Immature natural killer cell (primary cell): ENCODE data around the gene MLXIPL. TPM values are rescaled to one million over a fixed set of nuclear protein-coding genes. Genes with fewer than 3 reads are reported as not detected.
A peak's percentile ranks its signal among the peaks of the same experiment; 100 is the strongest.
"Not testable (repeated sequence)": the region's sequence is repeated elsewhere in the genome, so short reads cannot be mapped to it uniquely, and the experiment has no call there.

Source experiments
- DNase-seq, 3 donors: peaks; one replicate each; pipeline ENCODE4 v3.0.0; 2022; ENCODE audit warnings: mixed read lengths in 1 of 3
- H3K27ac Mint-ChIP-seq, 6 donors: one replicate each; pipeline ENCODE4 v1.8.0; 2020; ENCODE audit warnings: mixed read lengths in 6 of 6, mild to moderate bottlenecking in 5 of 6, inconsistent platforms in 4 of 6, moderate library complexity in 3 of 6
- H3K27me3 Mint-ChIP-seq, 3 donors: one replicate each; pipeline ENCODE4 v1.8.0; 2020 to 2021; ENCODE audit warnings: low read depth in 3 of 3, mild to moderate bottlenecking in 3 of 3, mixed read lengths in 3 of 3, moderate library complexity in 3 of 3, inconsistent platforms in 1 of 3
- H3K36me3 Mint-ChIP-seq, 3 donors: one replicate each; pipeline ENCODE4 v1.8.0; 2020; ENCODE audit warnings: mixed read lengths in 3 of 3, inconsistent platforms in 2 of 3, mild to moderate bottlenecking in 2 of 3
- H3K4me1 Mint-ChIP-seq, 2 donors: one replicate each; pipeline ENCODE4 v1.8.0; 2020; ENCODE audit warnings: inconsistent platforms in 2 of 2, mild to moderate bottlenecking in 2 of 2, mixed read lengths in 2 of 2, moderate library complexity in 1 of 2
- H3K4me3 Mint-ChIP-seq, 5 donors: one replicate each; pipeline ENCODE4 v1.8.0; 2020; ENCODE audit warnings: mild to moderate bottlenecking in 5 of 5, mixed read lengths in 5 of 5, inconsistent platforms in 3 of 5, moderate library complexity in 3 of 5
- H3K9me3 Mint-ChIP-seq, 6 donors: one replicate each; pipeline ENCODE4 v1.8.0; 2020; ENCODE audit warnings: mild to moderate bottlenecking in 6 of 6, mixed read lengths in 6 of 6, inconsistent platforms in 4 of 6, moderate library complexity in 3 of 6
- polyA plus RNA-seq, 3 donors: library from polyadenylated mRNA; unstranded; fragments of 300-500 nt; fragmentation: Illumina TruSeq; gene quantifications; one replicate each; pipeline ENCODE4 v1.2.3, GENCODE V29; 2021

The MLXIPL gene
- polyA plus RNA-seq, 3 donors from 2014 or later, result not detected

- peaks cover 12% of the 10 kb centered on the region in 2 donors for H3K4me1 Mint-ChIP-seq
- H3K27ac Mint-ChIP-seq, result no peak overlapping the region
- no peak overlapping the region for H3K4me3 Mint-ChIP-seq
- no peak for DNase-seq
- no peaks in the 10 kb centered on the region for H3K9me3 Mint-ChIP-seq
- peaks cover 3 to 31% (median 11%) of the 10 kb centered on the region in 3 donors for H3K36me3 Mint-ChIP-seq
- H3K27me3 Mint-ChIP-seq, result no peaks in the 10 kb centered on the region
These were observed 51.5 kb downstream of the MLXIPL start for GRCh38 chr7:73572767-73573186.

GRCh38 chr7:73570977-73571376 lies 53.3 kb downstream of the MLXIPL start:
- Mint-ChIP-seq H3K27ac (peak overlapping the region in 1 of 6 donors; percentile 46), H3K4me1 (peaks cover 9% of the 10 kb centered on the region in 2 donors), H3K9me3 (no peaks in the 10 kb centered on the region), H3K36me3 (peaks cover 3 to 31% (median 11%) of the 10 kb centered on the region in 3 donors), H3K27me3 (no peaks in the 10 kb centered on the region), H3K4me3 (no peak overlapping the region)
- DNase-seq, result no peak

- H3K36me3 Mint-ChIP-seq, result peaks cover 3 to 31% (median 11%) of the 10 kb centered on the region in 3 donors
- no peaks in the 10 kb centered on the region for H3K9me3 Mint-ChIP-seq
- no peak overlapping the region for H3K27ac Mint-ChIP-seq
- no peak overlapping the region for H3K4me3 Mint-ChIP-seq
- peaks cover 14% of the 10 kb centered on the region in 2 donors for H3K4me1 Mint-ChIP-seq
- DNase-seq, result no peak
- no peaks in the 10 kb centered on the region for H3K27me3 Mint-ChIP-seq
These were observed 53.8 kb downstream of the MLXIPL start for GRCh38 chr7:73570521-73570920.

- Mint-ChIP-seq H3K4me3 (no peak overlapping the region), H3K4me1 (peaks cover 15 to 16% of the 10 kb centered on the region in 2 donors), H3K27ac (peak overlapping the region in 3 of 6 donors; percentile 33 to 59 (median 46)), H3K9me3 (no peaks in the 10 kb centered on the region), H3K27me3 (no peaks in the 10 kb centered on the region), H3K36me3 (peaks cover 3 to 25% (median 11%) of the 10 kb centered on the region in 3 donors)
- DNase-seq, result no peak
These were observed 55.2 kb downstream of the MLXIPL start for GRCh38 chr7:73569042-73569608.

GRCh38 chr7:73567846-73568685 lies 56.3 kb downstream of the MLXIPL start:
- Mint-ChIP-seq H3K9me3 (no peaks in the 10 kb centered on the region), H3K36me3 (peaks cover 0 to 22% (median 8%) of the 10 kb centered on the region in 3 donors), H3K27ac (peak overlapping the region in 1 of 6 donors; percentile 58), H3K27me3 (no peaks in the 10 kb centered on the region), H3K4me3 (no peak overlapping the region), H3K4me1 (peaks cover 15 to 16% of the 10 kb centered on the region in 2 donors)
- no peak for DNase-seq

- Mint-ChIP-seq H3K27me3 (peaks cover 0 to 2% (median 0%) of the 10 kb centered on the region in 3 donors), H3K27ac (no peak overlapping the region), H3K36me3 (peaks cover 0 to 15% (median 3%) of the 10 kb centered on the region in 3 donors), H3K4me3 (no peak overlapping the region), H3K4me1 (peaks cover 15 to 16% of the 10 kb centered on the region in 2 donors), H3K9me3 (no peaks in the 10 kb centered on the region)
- DNase-seq, result no peak
These were observed 57.2 kb downstream of the MLXIPL start for GRCh38 chr7:73567140-73567539.

- Mint-ChIP-seq H3K27ac (peak overlapping the region; percentile 40 to 93 (median 78)), H3K4me1 (peaks cover 15 to 16% of the 10 kb centered on the region in 2 donors), H3K36me3 (peaks cover 0 to 15% (median 3%) of the 10 kb centered on the region in 3 donors), H3K4me3 (peak overlapping the region; percentile 71 to 91 (median 87))
- not testable (repeated sequence) for H3K9me3 Mint-ChIP-seq, DNase-seq, H3K27me3 Mint-ChIP-seq
These were observed 57.9 kb downstream of the MLXIPL start for GRCh38 chr7:73566431-73566830.

GRCh38 chr7:73565675-73566340 lies 58.5 kb downstream of the MLXIPL start:
- Mint-ChIP-seq H3K4me1 (peaks cover 15 to 16% of the 10 kb centered on the region in 2 donors), H3K27me3 (peaks cover 0 to 2% (median 0%) of the 10 kb centered on the region in 3 donors), H3K36me3 (peaks cover 0 to 10% (median under 1%) of the 10 kb centered on the region in 3 donors), H3K27ac (peak overlapping the region; percentile 40 to 93 (median 78)), H3K9me3 (no peaks in the 10 kb centered on the region), H3K4me3 (peak overlapping the region; percentile 71 to 91 (median 87))
- DNase-seq, result no peak

- H3K27me3 Mint-ChIP-seq, result peaks cover 3 to 20% (median 4%) of the 10 kb centered on the region in 3 donors
- H3K27ac Mint-ChIP-seq, result peak overlapping the region in 1 of 6 donors; percentile 14
- peaks cover 15 to 20% of the 10 kb centered on the region in 2 donors for H3K4me1 Mint-ChIP-seq
- H3K4me3 Mint-ChIP-seq, result no peak overlapping the region
- peaks cover 0 to 2% (median 0%) of the 10 kb centered on the region in 3 donors for H3K36me3 Mint-ChIP-seq
- no peak for DNase-seq
- H3K9me3 Mint-ChIP-seq, result no peaks in the 10 kb centered on the region
These were observed 64.0 kb downstream of the MLXIPL start for GRCh38 chr7:73560109-73560835.

- Mint-ChIP-seq H3K27me3 (peaks cover 3 to 20% (median 4%) of the 10 kb centered on the region in 3 donors), H3K27ac (peak within 1 kb of the TSS; percentile 95 to 99 (median 98)), H3K4me1 (peaks cover 33 to 34% of the 10 kb centered on the region in 2 donors), H3K4me3 (peak within 1 kb of the TSS; percentile 93 to 95 (median 95)), H3K9me3 (no peaks in the 10 kb centered on the region), H3K36me3 (peaks cover 0 to 4% (median 3%) of the 10 kb centered on the region in 3 donors)
- DNase-seq, result peak; percentile 83 to 87 (median 87)
These were observed 66.7 kb downstream of the MLXIPL start, which contains the start of gene BCL7B for GRCh38 chr7:73557397-73558257. Gene BCL7B, minus strand, starts transcription at chr7:73557690. Its CDS starts 112 bp downstream, at chr7:73557578.

- peaks cover 35 to 37% of the 10 kb centered on the region in 2 donors for H3K4me1 Mint-ChIP-seq
- H3K4me3 Mint-ChIP-seq, result peak overlapping the region; percentile 84 to 95 (median 90)
- peaks cover 3 to 18% (median 4%) of the 10 kb centered on the region in 3 donors for H3K27me3 Mint-ChIP-seq
These were observed 67.3 kb downstream of the MLXIPL start for GRCh38 chr7:73557108-73557396.

More at GRCh38 chr7:73557108-73557396, 67.3 kb downstream of the MLXIPL start:
- Mint-ChIP-seq H3K36me3 (peaks cover 2 to 6% (median 4%) of the 10 kb centered on the region in 3 donors), H3K9me3 (no peaks in the 10 kb centered on the region), H3K27ac (peak overlapping the region; percentile 87 to 99 (median 94))
- DNase-seq, result peak; percentile 92 to 95 (median 94)
